HEK293 (cell line): ENCODE results near the gene EML6.

Experiments used
- CTCF ChIA-PET: fragments of 350-600 bp; formaldehyde crosslinking; extraction: SDS; loops from one replicate; lab custom pipeline; 2021; ENCODE audit warnings: antibody characterized with exemption; lab: Yijun Ruan, JAX
- POLR2A ChIA-PET: fragments of 300-600 bp; formaldehyde crosslinking; extraction: SDS; loops from one replicate; lab custom pipeline; 2020; ENCODE audit warnings: antibody characterized with exemption, inconsistent platforms; lab: Yijun Ruan, JAX
- H3K27ac ChIP-seq: fragments of 200-500 bp; sonication (Bioruptor generic); 2 replicates; pipeline ENCODE4 v1.5.1; 2014; ENCODE audit warnings: low read depth, low read length, control low read depth, inconsistent platforms; ENCODE audit errors: extremely low read depth
- H3K36me3 ChIP-seq, 2 experiments: fragments of 200-500 bp in 1 of 2; sonication (Bioruptor generic) in 1 of 2; 1 replicate in 1 of 2; 2 replicates in 1 of 2; pipeline ENCODE4 v1.5.1; 2014 to 2017; ENCODE audit warnings: inconsistent platforms in 2 of 2, low read length in 2 of 2; ENCODE audit not compliant: control insufficient read depth in 2 of 2, insufficient read depth in 1 of 2
- H3K4me1 ChIP-seq: fragments of 200-500 bp; sonication (Bioruptor generic); 2 replicates; pipeline ENCODE4 v1.5.1; 2014; ENCODE audit warnings: mild to moderate bottlenecking, low read length, inconsistent platforms; ENCODE audit not compliant: control insufficient read depth, insufficient read depth
- H3K4me3 ChIP-seq: 2 replicates; pipeline ENCODE4 v1.5.1; 2011; ENCODE audit warnings: low read depth, mild to moderate bottlenecking, control low read depth, low read length, moderate library complexity
- H3K9me3 ChIP-seq: fragments of 200-500 bp; sonication (Bioruptor generic); 2 replicates; pipeline ENCODE4 v1.5.1; 2014; ENCODE audit warnings: low read depth, low read length, inconsistent platforms; ENCODE audit not compliant: control insufficient read depth, insufficient read depth
- BCL11A ChIP-seq: fragments of 450-650 bp; formaldehyde crosslinking; IDR thresholded peaks from 2 replicates; pipeline ENCODE4 v1.5.1; 2016; ENCODE audit warnings: low read depth, missing biosample characterization, missing genetic modification characterization
- OVOL3 ChIP-seq: fragments of 450-650 bp; formaldehyde crosslinking; IDR thresholded peaks from 2 replicates; pipeline ENCODE4 v1.5.1; 2016; ENCODE audit warnings: missing biosample characterization, missing genetic modification characterization
- SALL2 ChIP-seq: fragments of 450-650 bp; formaldehyde crosslinking; IDR thresholded peaks from 2 replicates; pipeline ENCODE4 v1.5.0; 2017; ENCODE audit warnings: missing biosample characterization, mild to moderate bottlenecking, missing genetic modification characterization, borderline replicate concordance
- WT1 ChIP-seq: fragments of 450-650 bp; formaldehyde crosslinking; IDR thresholded peaks from 2 replicates; pipeline ENCODE4 v1.5.1; 2016; ENCODE audit warnings: missing biosample characterization, missing genetic modification characterization
- ZFP3 ChIP-seq: fragments of 450-650 bp; formaldehyde crosslinking; IDR thresholded peaks from 2 replicates; pipeline ENCODE4 v1.5.1; 2016; ENCODE audit warnings: low read depth, missing biosample characterization, missing genetic modification characterization
- ZNF155 ChIP-seq: fragments of 450-650 bp; formaldehyde crosslinking; IDR thresholded peaks from 2 replicates; pipeline ENCODE4 v1.5.1; 2016; ENCODE audit warnings: missing biosample characterization, missing genetic modification characterization
- ZNF24 ChIP-seq: fragments of 450-650 bp; formaldehyde crosslinking; IDR thresholded peaks from 2 replicates; pipeline ENCODE4 v1.5.1; 2016; ENCODE audit warnings: missing biosample characterization, missing genetic modification characterization
- ZNF324 ChIP-seq: fragments of 450-650 bp; formaldehyde crosslinking; IDR thresholded peaks from 2 replicates; pipeline ENCODE4 v1.5.1; 2016; ENCODE audit warnings: missing biosample characterization, missing genetic modification characterization
- ZNF707 ChIP-seq: fragments of 450-650 bp; formaldehyde crosslinking; IDR thresholded peaks from 2 replicates; pipeline ENCODE4 v1.5.1; 2016; ENCODE audit warnings: missing biosample characterization, missing genetic modification characterization
- ZNF792 ChIP-seq: fragments of 450-650 bp; formaldehyde crosslinking; IDR thresholded peaks from 2 replicates; pipeline ENCODE4 v1.5.1; 2016; ENCODE audit warnings: missing biosample characterization, missing genetic modification characterization
- TF ChIP-seq, protein P1 (sequence below): fragments of 450-650 bp; formaldehyde crosslinking; IDR thresholded peaks from 2 replicates; pipeline ENCODE4 v1.5.1; 2016; ENCODE audit warnings: missing biosample characterization, missing genetic modification characterization
- TF ChIP-seq, protein P2 (sequence below): fragments of 450-650 bp; formaldehyde crosslinking; IDR thresholded peaks from 2 replicates; pipeline ENCODE4 v1.5.1; 2016; ENCODE audit warnings: missing biosample characterization, missing genetic modification characterization
- TF ChIP-seq, protein P3 (sequence below): fragments of 450-650 bp; formaldehyde crosslinking; conservative IDR thresholded peaks from 2 replicates; pipeline ENCODE4 v1.5.1; 2016; ENCODE audit warnings: low read depth, missing biosample characterization, missing genetic modification characterization
- TF ChIP-seq, protein P4 (sequence below): IDR thresholded peaks from 2 replicates; pipeline ENCODE4 v1.6.1; 2011; ENCODE audit warnings: mild to moderate bottlenecking, low read depth, low read length, borderline replicate concordance

EML6 gene

DNA sequence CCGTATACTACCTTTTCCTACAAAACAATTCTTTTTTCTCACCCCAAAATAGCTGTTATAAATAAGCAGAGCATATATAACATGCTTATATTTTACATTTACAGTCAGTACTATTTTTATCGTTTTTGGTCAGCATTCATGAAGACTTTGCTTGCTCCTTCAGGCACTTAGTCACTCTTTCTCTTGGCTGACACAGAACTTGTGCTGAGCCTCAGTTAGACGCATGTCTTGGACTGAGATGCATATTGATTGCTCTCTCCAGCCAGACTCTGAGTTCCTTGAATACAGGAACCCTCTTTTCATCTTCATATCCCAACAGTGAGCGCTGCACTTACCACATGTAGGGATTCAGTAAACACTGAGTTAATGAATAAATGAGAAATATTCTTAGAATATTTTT lies 168.4 kb downstream of the EML6 start (continued):
- TF ChIP-seq, protein P1, sequence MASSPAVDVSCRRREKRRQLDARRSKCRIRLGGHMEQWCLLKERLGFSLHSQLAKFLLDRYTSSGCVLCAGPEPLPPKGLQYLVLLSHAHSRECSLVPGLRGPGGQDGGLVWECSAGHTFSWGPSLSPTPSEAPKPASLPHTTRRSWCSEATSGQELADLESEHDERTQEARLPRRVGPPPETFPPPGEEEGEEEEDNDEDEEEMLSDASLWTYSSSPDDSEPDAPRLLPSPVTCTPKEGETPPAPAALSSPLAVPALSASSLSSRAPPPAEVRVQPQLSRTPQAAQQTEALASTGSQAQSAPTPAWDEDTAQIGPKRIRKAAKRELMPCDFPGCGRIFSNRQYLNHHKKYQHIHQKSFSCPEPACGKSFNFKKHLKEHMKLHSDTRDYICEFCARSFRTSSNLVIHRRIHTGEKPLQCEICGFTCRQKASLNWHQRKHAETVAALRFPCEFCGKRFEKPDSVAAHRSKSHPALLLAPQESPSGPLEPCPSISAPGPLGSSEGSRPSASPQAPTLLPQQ (tag by site-specific recombination), result no peak

DNA sequence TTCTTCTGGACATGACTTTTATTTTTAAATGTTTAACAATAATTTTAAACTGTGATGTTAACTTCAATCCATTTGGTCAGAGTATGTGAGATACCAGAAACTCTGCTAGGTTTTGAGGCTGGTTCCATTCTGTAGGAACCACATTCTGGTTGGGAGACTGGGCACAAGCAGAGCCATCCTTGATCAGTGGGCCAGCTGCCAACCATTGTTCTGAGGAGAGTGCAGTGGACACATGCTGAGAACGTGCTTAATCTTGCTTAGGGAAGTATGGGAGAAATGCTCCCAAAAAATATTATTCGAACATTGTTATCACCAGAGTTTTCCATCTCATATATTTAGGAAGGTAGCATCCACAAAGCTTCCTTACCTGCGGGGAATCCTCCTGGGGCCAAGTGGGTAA lies 171.0 kb downstream of the EML6 start:
- CTCF ChIA-PET, result interaction anchor here (0.6 to 1.7 kb wide), 3 partner anchors 56 to 386 kb away, joined by 3 to 4 read pairs (median 3); no protein-coding TSS in a partner anchor

DNA sequence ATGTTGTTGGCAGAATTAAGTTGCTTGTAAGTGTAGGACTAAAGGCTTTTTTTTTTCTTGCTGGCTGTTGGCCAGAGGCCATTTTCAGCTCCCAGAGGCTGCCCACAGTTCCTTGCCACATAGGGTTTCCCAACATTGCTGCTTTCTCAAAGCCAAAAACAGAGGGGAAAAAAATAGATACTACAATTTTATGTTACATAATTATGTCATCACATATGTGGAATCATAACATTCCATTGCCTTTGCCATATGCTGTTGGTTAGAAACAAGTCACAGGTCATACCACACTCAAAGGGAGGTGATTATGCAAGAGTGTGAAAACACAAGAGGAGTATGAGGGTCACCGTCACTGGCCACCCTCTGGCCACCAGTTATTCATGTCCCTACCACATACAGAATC lies 172.3 kb downstream of the EML6 start:
- CTCF ChIA-PET, result interaction anchor here (0.6 to 0.7 kb wide), 3 partner anchors 122 to 146 kb away, joined by 3 to 6 read pairs (median 3); no protein-coding TSS in a partner anchor
- Histone ChIP-seq H3K9me3 (no peaks in the 10 kb centered on the region), H3K27ac (no peak overlapping the region), H3K4me3 (no peak overlapping the region), H3K36me3 (peaks cover 0 to 4% of the 10 kb centered on the region in 2 experiments; a peak in 1 of 3 replicates), H3K4me1 (no peaks in the 10 kb centered on the region)
- POLR2A ChIA-PET, result no interaction called here
- TF ChIP-seq, protein P2, sequence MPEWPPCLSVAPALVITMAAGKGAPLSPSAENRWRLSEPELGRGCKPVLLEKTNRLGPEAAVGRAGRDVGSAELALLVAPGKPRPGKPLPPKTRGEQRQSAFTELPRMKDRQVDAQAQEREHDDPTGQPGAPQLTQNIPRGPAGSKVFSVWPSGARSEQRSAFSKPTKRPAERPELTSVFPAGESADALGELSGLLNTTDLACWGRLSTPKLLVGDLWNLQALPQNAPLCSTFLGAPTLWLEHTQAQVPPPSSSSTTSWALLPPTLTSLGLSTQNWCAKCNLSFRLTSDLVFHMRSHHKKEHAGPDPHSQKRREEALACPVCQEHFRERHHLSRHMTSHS (tag by site-specific recombination), result no peak

More for the DNA sequence above, 171.0 kb downstream of the EML6 start:
- TF ChIP-seq WT1 (tag by site-specific recombination), result no peak
- no peak for TF ChIP-seq ZNF155 (tag by site-specific recombination)
- TF ChIP-seq, protein P3, sequence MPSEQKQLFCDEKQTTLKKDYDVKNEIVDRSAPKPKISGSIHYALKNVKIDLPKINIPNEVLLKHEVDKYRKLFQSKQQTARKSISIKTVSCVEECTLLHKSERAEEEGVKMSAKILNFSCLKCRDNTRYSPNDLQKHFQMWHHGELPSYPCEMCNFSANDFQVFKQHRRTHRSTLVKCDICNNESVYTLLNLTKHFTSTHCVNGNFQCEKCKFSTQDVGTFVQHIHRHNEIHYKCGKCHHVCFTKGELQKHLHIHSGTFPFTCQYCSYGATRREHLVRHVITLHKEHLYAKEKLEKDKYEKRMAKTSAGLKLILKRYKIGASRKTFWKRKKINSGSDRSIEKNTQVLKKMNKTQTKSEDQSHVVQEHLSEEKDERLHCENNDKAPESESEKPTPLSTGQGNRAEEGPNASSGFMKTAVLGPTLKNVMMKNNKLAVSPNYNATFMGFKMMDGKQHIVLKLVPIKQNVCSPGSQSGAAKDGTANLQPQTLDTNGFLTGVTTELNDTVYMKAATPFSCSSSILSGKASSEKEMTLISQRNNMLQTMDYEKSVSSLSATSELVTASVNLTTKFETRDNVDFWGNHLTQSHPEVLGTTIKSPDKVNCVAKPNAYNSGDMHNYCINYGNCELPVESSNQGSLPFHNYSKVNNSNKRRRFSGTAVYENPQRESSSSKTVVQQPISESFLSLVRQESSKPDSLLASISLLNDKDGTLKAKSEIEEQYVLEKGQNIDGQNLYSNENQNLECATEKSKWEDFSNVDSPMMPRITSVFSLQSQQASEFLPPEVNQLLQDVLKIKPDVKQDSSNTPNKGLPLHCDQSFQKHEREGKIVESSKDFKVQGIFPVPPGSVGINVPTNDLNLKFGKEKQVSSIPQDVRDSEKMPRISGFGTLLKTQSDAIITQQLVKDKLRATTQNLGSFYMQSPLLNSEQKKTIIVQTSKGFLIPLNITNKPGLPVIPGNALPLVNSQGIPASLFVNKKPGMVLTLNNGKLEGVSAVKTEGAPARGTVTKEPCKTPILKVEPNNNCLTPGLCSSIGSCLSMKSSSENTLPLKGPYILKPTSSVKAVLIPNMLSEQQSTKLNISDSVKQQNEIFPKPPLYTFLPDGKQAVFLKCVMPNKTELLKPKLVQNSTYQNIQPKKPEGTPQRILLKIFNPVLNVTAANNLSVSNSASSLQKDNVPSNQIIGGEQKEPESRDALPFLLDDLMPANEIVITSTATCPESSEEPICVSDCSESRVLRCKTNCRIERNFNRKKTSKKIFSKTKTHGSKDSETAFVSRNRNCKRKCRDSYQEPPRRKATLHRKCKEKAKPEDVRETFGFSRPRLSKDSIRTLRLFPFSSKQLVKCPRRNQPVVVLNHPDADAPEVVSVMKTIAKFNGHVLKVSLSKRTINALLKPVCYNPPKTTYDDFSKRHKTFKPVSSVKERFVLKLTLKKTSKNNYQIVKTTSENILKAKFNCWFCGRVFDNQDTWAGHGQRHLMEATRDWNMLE (tag by site-specific recombination), result no peak
- TF ChIP-seq BCL11A (tag by site-specific recombination), result no peak
- no peak for TF ChIP-seq ZNF324 (tag by site-specific recombination)
- peaks cover 0 to 4% of the 10 kb centered on the region in 2 experiments; a peak in 1 of 3 replicates for H3K36me3 ChIP-seq
- POLR2A ChIA-PET, result no interaction called here
- H3K4me3 ChIP-seq, result no peak overlapping the region
- H3K4me1 ChIP-seq, result no peaks in the 10 kb centered on the region
- no peak overlapping the region for H3K27ac ChIP-seq
- no peaks in the 10 kb centered on the region for H3K9me3 ChIP-seq

DNA sequence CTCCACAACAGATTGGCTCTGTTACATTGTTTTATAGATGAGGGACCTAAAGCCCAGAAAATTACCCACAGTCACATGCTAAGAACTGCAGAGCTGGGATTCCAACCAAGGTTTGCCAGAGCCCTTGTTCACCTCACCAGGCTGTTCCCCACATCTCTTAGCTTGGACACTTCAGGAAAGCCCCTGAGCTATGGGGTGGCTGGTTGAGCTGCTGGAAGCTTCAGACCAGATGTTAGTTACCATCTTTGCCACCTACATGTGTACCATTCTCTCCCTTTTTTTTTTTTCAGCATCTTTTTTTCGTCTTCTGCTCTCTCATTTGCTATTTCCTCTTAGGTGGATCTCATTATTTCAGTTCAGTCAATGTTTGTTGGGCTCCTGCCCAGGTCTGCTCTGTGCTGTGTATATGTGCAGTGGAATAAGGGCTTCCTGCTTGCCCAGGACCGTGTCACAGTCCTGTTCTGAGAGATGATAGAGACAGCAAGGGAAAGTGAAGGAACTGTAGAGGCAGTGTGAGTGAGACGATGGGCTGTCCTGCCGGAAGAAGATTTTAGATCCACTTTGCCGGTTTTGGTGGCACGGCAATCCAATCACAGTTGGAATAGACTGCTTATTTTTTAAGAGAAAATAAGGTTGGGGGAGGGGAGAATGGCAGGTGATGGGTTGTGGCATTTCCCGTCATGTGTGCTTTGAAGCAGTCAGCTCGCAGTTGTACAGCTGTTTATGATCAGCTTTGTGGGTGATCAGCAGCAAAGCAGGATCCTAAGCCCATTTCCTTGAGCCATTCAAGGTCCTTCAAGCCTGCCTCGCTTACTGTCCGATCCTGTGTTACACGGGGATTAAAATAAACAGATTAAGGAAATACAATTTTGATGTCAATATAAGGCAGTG lies 174.2 kb downstream of the EML6 start:
- no peaks in the 10 kb centered on the region for H3K9me3 ChIP-seq
- H3K4me3 ChIP-seq, result no peak overlapping the region
- no peaks in the 10 kb centered on the region for H3K4me1 ChIP-seq
- no peak overlapping the region for H3K27ac ChIP-seq
- TF ChIP-seq ZFP3 (tag by site-specific recombination), result no peak
- no peak for TF ChIP-seq ZNF707 (tag by site-specific recombination)
- TF ChIP-seq ZNF24 (tag by site-specific recombination), result no peak
- no peak for TF ChIP-seq SALL2 (tag by site-specific recombination)
- no peak for TF ChIP-seq OVOL3 (tag by site-specific recombination)
- TF ChIP-seq ZNF792 (tag by site-specific recombination), result no peak
- TF ChIP-seq, protein P4, sequence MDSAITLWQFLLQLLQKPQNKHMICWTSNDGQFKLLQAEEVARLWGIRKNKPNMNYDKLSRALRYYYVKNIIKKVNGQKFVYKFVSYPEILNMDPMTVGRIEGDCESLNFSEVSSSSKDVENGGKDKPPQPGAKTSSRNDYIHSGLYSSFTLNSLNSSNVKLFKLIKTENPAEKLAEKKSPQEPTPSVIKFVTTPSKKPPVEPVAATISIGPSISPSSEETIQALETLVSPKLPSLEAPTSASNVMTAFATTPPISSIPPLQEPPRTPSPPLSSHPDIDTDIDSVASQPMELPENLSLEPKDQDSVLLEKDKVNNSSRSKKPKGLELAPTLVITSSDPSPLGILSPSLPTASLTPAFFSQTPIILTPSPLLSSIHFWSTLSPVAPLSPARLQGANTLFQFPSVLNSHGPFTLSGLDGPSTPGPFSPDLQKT, result no peak
- CTCF ChIA-PET, result interaction anchor here (0.6 to 5.1 kb wide), 5 partner anchors 116 to 279 kb away, joined by 3 to 63 read pairs (median 41); no protein-coding TSS in a partner anchor
- peaks cover 0 to 4% of the 10 kb centered on the region in 2 experiments; a peak in 1 of 3 replicates for H3K36me3 ChIP-seq
- POLR2A ChIA-PET, result no interaction called here
